HUDEP-2 (cell line): ENCODE results near the gene KCNK10.

Experiments
- DNase-seq, 76 experiments: peaks; one replicate each; lab custom pipeline; 2025; ENCODE audit not compliant: unreplicated experiment in 76 of 76; lab: John Stamatoyannopoulos, UW

KCNK10 gene

GRCh38 chr14:88233915-88234314 is 89.2 kb downstream of the KCNK10 start:
- DNase-seq, result peak in 13 of 76 experiments; percentile 1 to 43 (median 8)

GRCh38 chr14:88232771-88233170 is 90.3 kb downstream of the KCNK10 start:
- no peak for DNase-seq

GRCh38 chr14:88231603-88232002 is 91.5 kb downstream of the KCNK10 start:
- no peak for DNase-seq

GRCh38 chr14:88229428-88229827 is 93.6 kb downstream of the KCNK10 start:
- DNase-seq, result no peak

- no peak for DNase-seq
Observed at GRCh38 chr14:88228522-88229236, 94.4 kb downstream of the KCNK10 start.

GRCh38 chr14:88227693-88228092 is 95.4 kb downstream of the KCNK10 start:
- no peak for DNase-seq

- no peak for DNase-seq
Observed at GRCh38 chr14:88225721-88226120, 97.3 kb downstream of the KCNK10 start.

- no peak for DNase-seq
Observed at GRCh38 chr14:88218119-88218915, 104.8 kb downstream of the KCNK10 start.

- no peak for DNase-seq
Observed at GRCh38 chr14:88212691-88213090, 110.4 kb downstream of the KCNK10 start.

- DNase-seq, result peak in 1 of 76 experiments; percentile 10
Observed at GRCh38 chr14:88210426-88210825, 112.6 kb downstream of the KCNK10 start.

- no peak for DNase-seq
Observed at GRCh38 chr14:88209273-88209672, 113.8 kb downstream of the KCNK10 start.

- DNase-seq, result no peak
Observed at GRCh38 chr14:88208858-88209257, 114.2 kb downstream of the KCNK10 start.

GRCh38 chr14:88204221-88204620 is 118.8 kb downstream of the KCNK10 start:
- DNase-seq, result no peak

GRCh38 chr14:88203291-88203690 is 119.8 kb downstream of the KCNK10 start:
- DNase-seq, result no peak

GRCh38 chr14:88202286-88202685 is 120.8 kb downstream of the KCNK10 start:
- DNase-seq, result no peak

GRCh38 chr14:88201851-88202250 is 121.2 kb downstream of the KCNK10 start:
- DNase-seq, result no peak

- DNase-seq, result no peak
Observed at GRCh38 chr14:88199882-88200281, 123.2 kb downstream of the KCNK10 start.

- DNase-seq, result no peak
Observed at GRCh38 chr14:88198446-88198845, 124.6 kb downstream of the KCNK10 start.

GRCh38 chr14:88196925-88197324 is 126.1 kb downstream of the KCNK10 start:
- no peak for DNase-seq

GRCh38 chr14:88196116-88196890 is 126.8 kb downstream of the KCNK10 start:
- no peak for DNase-seq

- DNase-seq, result no peak
Observed at GRCh38 chr14:88195676-88196075, 127.4 kb downstream of the KCNK10 start.
